OCI-LY1 (cell line): ENCODE results near the gene LY9.

ENCODE experiments used
- H2AFZ ChIP-seq: fragments of 200-600 bp; sonication (generic), shearing (Covaris generic); 2 replicates; pipeline ENCODE4 v1.6.0; 2014; ENCODE audit warnings: antibody characterized with exemption, mild to moderate bottlenecking, low read length
- H3F3A ChIP-seq: fragments of 200-600 bp; sonication (generic), shearing (Covaris generic); 2 replicates; pipeline ENCODE4 v1.6.0; 2014; ENCODE audit warnings: mild to moderate bottlenecking, antibody characterized with exemption, low read length, moderate library complexity; ENCODE audit not compliant: insufficient read depth
- H3K27ac ChIP-seq: fragments of 200-600 bp; sonication (generic); 2 replicates; pipeline ENCODE4 v1.5.1; 2014; ENCODE audit warnings: low read length, mixed run types, mild to moderate bottlenecking, low read depth; ENCODE audit not compliant: poor library complexity, severe bottlenecking
- H3K27me3 ChIP-seq: fragments of 200-600 bp; sonication (generic); 2 replicates; pipeline ENCODE4 v1.6.0; 2014; ENCODE audit warnings: antibody characterized with exemption, mild to moderate bottlenecking, low read length, moderate library complexity; ENCODE audit not compliant: insufficient read depth
- H3K36me3 ChIP-seq: fragments of 200-600 bp; sonication (generic); 2 replicates; pipeline ENCODE4 v1.6.1; 2014; ENCODE audit warnings: mild to moderate bottlenecking, antibody characterized with exemption, low read length, moderate library complexity, mixed read lengths; ENCODE audit not compliant: insufficient read depth
- H3K4me1 ChIP-seq: fragments of 200-600 bp; sonication (generic); 2 replicates; pipeline ENCODE4 v1.5.1; 2014; ENCODE audit warnings: mild to moderate bottlenecking, low read length, moderate library complexity; ENCODE audit not compliant: insufficient read depth, severe bottlenecking
- H3K4me2 ChIP-seq: fragments of 200-600 bp; sonication (generic), shearing (Covaris generic); 2 replicates; pipeline ENCODE4 v1.6.1; 2014; ENCODE audit warnings: low read length
- H3K4me3 ChIP-seq: fragments of 200-600 bp; sonication (generic); 2 replicates; pipeline ENCODE4 v1.5.1; 2014; ENCODE audit warnings: low read length, low read depth, mild to moderate bottlenecking, mixed read lengths; ENCODE audit not compliant: poor library complexity, severe bottlenecking
- H3K79me2 ChIP-seq: fragments of 200-600 bp; shearing (Covaris generic); 2 replicates; pipeline ENCODE4 v1.6.1; 2016; ENCODE audit warnings: mixed run types, low read length, mixed read lengths; ENCODE audit not compliant: insufficient read depth
- H3K9ac ChIP-seq: fragments of 200-600 bp; sonication (generic), shearing (Covaris generic); 2 replicates; pipeline ENCODE4 v1.6.1; 2014; ENCODE audit warnings: mild to moderate bottlenecking, low read length, mixed read lengths
- H3K9me2 ChIP-seq: fragments of 200-600 bp; sonication (generic), shearing (Covaris generic); 2 replicates; pipeline ENCODE4 v1.6.1; 2014; ENCODE audit warnings: low read depth, mild to moderate bottlenecking, low read length, mixed read lengths
- H3K9me3 ChIP-seq: fragments of 200-600 bp; shearing (Covaris generic); 2 replicates; pipeline ENCODE4 v1.6.1; 2014; ENCODE audit warnings: low read length, mixed read lengths
- H4K20me1 ChIP-seq: fragments of 200-600 bp; sonication (generic), shearing (Covaris generic); 2 replicates; pipeline ENCODE4 v1.6.0; 2016; ENCODE audit warnings: mild to moderate bottlenecking, low read length; ENCODE audit not compliant: insufficient read depth
- EZH2 ChIP-seq: fragments of 200-600 bp; sonication (generic), shearing (Covaris generic); IDR thresholded peaks from 2 replicates; pipeline ENCODE4 v1.8.0; 2017; ENCODE audit warnings: borderline replicate concordance, mixed run types, mild to moderate bottlenecking, antibody characterized with exemption, low read length, moderate library complexity, mixed read lengths
- TF ChIP-seq, protein P1 (sequence below): fragments of 200-600 bp; sonication (generic), shearing (Covaris generic); IDR thresholded peaks from 2 replicates; pipeline ENCODE4 v1.5.1; 2017; ENCODE audit warnings: mild to moderate bottlenecking, antibody characterized with exemption, low read length, moderate library complexity, mixed read lengths

Gene LY9

DNA sequence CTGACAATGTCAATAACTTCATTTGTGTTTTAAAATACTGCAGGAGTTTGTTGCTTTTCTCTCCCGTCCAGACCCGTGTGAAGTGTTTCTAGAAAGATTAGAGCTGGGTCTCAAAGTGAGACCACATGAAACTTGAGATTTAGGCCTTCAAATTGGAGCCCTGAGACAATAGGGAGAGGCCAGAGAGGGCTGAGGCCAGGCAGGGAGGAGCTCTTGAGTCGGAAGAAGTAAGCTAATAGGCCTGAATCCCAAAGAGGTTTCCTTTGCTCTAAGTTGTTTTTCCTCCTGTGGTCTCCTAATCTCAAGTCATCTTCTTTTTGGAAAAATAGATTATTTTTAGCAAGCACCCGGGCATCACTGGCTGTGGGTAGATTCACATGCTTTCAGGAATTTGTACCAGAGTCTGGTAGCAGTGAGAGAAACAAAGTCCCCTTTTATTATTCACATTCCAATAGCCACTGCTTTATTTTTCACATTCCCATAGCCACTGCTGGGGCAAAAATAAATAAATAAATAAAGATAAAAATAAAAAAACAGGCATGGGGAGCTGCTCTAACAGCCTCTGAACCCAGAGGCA, 41.1 kb downstream of the LY9 start:
- TF ChIP-seq, protein P1, sequence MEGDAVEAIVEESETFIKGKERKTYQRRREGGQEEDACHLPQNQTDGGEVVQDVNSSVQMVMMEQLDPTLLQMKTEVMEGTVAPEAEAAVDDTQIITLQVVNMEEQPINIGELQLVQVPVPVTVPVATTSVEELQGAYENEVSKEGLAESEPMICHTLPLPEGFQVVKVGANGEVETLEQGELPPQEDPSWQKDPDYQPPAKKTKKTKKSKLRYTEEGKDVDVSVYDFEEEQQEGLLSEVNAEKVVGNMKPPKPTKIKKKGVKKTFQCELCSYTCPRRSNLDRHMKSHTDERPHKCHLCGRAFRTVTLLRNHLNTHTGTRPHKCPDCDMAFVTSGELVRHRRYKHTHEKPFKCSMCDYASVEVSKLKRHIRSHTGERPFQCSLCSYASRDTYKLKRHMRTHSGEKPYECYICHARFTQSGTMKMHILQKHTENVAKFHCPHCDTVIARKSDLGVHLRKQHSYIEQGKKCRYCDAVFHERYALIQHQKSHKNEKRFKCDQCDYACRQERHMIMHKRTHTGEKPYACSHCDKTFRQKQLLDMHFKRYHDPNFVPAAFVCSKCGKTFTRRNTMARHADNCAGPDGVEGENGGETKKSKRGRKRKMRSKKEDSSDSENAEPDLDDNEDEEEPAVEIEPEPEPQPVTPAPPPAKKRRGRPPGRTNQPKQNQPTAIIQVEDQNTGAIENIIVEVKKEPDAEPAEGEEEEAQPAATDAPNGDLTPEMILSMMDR = no peak
- TF ChIP-seq EZH2 = no peak
- H3F3A ChIP-seq = no peaks in the 10 kb centered on the region
- H3K79me2 ChIP-seq = no peaks in the 10 kb centered on the region
- no peaks in the 10 kb centered on the region for H3K9me3 ChIP-seq
- peak overlapping the region; percentile 30 for H3K27ac ChIP-seq
- H3K4me2 ChIP-seq = peak overlapping the region; percentile 45
- H3K4me1 ChIP-seq = peaks cover 20% of the 10 kb centered on the region
- H2AFZ ChIP-seq = peak overlapping the region; percentile 91
- no peaks in the 10 kb centered on the region for H3K9me2 ChIP-seq
- no peaks in the 10 kb centered on the region for H4K20me1 ChIP-seq
- H3K27me3 ChIP-seq = no peaks in the 10 kb centered on the region
- peak overlapping the region; percentile 3 for H3K4me3 ChIP-seq
- H3K9ac ChIP-seq = peak overlapping the region; percentile 31; the same call in 1 of the 2 replicates
- H3K36me3 ChIP-seq = no peaks in the 10 kb centered on the region

DNA sequence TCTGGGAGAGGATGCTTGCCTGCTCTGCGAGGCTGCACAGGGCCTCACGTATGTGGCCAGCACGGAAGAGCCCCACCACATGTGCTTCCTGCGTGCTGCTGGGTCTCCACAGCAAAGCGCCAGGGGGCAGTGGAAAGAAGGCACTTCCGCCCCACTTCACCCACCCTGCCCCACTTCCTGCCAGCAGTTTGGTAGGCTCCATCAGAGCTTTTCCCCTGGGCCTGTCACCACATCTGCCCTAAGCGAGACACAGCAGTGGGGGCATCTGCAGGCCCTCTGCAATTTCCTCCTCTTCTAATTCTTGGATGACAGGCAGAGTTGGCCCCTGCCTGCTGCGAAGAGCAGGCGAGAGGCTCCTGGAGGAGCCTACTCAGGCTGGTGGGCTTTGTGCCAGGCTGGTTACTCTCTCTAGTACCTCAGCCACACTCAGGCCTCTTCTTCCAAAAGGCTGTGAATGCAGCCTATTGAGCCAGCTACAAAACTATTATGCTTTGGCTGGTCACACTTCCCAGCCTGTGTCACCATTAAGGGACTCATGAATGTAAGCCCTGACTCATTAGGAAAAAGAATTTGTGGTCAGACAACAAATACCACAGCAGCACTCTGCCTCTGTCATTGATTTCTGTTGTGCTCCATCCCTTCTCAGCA, 41.7 kb downstream of the LY9 start:
- Histone ChIP-seq H3K4me2 (peak overlapping the region; percentile 45), H3K36me3 (no peaks in the 10 kb centered on the region), H3K4me3 (no peak overlapping the region)

DNA sequence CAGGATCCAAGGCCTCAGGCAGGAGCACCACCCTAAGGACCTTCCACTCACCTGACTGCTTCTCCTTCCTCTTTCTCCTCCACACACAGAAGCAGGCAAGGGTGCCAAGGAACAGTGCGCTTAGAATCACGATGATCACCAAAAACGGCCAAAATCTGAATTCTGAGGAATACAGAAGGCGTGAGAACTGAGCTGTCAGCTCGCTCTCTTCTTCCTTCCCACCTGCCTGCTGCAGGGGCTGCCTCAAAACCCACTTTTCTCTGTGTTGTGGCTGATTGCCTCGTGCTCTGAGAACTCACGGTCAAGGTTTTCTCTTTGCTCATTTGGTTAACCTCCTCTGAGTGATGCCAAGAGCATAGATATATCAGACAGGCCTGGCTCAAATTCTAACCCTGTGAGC, 42.9 kb downstream of the LY9 start:
- H3K4me3 ChIP-seq = no peak overlapping the region
- no peaks in the 10 kb centered on the region for H3K36me3 ChIP-seq
- no peak overlapping the region for H2AFZ ChIP-seq
- no peak overlapping the region for H3K27ac ChIP-seq
- no peak for TF ChIP-seq EZH2
- TF ChIP-seq, protein P1 = no peak
- H3K27me3 ChIP-seq = no peaks in the 10 kb centered on the region
- no peaks in the 10 kb centered on the region for H3K9me2 ChIP-seq
- H3K9ac ChIP-seq = no peak overlapping the region
- H3F3A ChIP-seq = no peaks in the 10 kb centered on the region
- H3K4me2 ChIP-seq = no peak overlapping the region
- H3K79me2 ChIP-seq = no peaks in the 10 kb centered on the region
- no peaks in the 10 kb centered on the region for H4K20me1 ChIP-seq
- peaks cover 20% of the 10 kb centered on the region for H3K4me1 ChIP-seq
- H3K9me3 ChIP-seq = no peaks in the 10 kb centered on the region

More for the DNA sequence above, 41.7 kb downstream of the LY9 start:
- no peaks in the 10 kb centered on the region for H3K79me2 ChIP-seq
- H3K4me1 ChIP-seq = peaks cover 20% of the 10 kb centered on the region
- H2AFZ ChIP-seq = peak overlapping the region; percentile 91; the same call in 1 of the 2 replicates
- no peaks in the 10 kb centered on the region for H3F3A ChIP-seq
- H3K9me2 ChIP-seq = no peaks in the 10 kb centered on the region
- H3K9ac ChIP-seq = peak overlapping the region; percentile 31; the same call in 1 of the 2 replicates
- peak overlapping the region; percentile 30 for H3K27ac ChIP-seq
- no peaks in the 10 kb centered on the region for H3K27me3 ChIP-seq
- H3K9me3 ChIP-seq = no peaks in the 10 kb centered on the region
- no peaks in the 10 kb centered on the region for H4K20me1 ChIP-seq
- TF ChIP-seq EZH2 = no peak
- TF ChIP-seq, protein P1 = peak; percentile 42
